ENCODE results near the gene SLAIN1.

The SLAIN1 gene

GRCh38 chr13:77789376-77789775, 91.9 kb downstream of the SLAIN1 start:
- no peak overlapping the region for H3K4me3 ChIP-seq (replicated peaks; ENCODE audit: low read depth, low read length)
- TF ChIP-seq CTCF (IDR thresholded peaks at IDR 0.05; ENCODE audit: low read depth, low read length, missing control alignments), result no peak
- no peak for DNase-seq (ENCODE audit: extremely low read depth, low read depth)

DNA sequence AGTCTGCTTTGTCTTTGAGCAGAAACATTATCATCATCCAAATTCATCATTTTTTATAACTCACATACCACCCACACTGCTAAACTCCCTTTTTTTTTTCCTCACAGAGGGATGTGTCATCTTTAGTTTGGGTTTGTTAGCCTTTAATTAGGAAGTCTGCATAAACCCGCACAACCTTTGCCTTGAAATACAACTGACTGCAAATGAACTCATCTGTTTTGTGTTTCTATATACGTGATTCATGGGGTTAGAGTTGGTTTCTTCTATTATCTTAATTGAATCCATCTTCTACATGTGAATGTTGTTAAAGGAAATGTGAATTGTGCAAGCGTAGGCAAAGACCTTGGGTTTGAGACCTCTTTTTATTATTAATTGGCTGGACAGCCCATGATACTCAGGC, 102.7 kb downstream of the SLAIN1 start:
- DNase-seq (ENCODE audit: extremely low read depth, low read depth), result no peak
- no peak overlapping the region for H3K4me3 ChIP-seq (replicated peaks; ENCODE audit: low read depth, low read length)
- TF ChIP-seq CTCF (IDR thresholded peaks at IDR 0.05; ENCODE audit: low read depth, low read length, missing control alignments), result no peak

DNA sequence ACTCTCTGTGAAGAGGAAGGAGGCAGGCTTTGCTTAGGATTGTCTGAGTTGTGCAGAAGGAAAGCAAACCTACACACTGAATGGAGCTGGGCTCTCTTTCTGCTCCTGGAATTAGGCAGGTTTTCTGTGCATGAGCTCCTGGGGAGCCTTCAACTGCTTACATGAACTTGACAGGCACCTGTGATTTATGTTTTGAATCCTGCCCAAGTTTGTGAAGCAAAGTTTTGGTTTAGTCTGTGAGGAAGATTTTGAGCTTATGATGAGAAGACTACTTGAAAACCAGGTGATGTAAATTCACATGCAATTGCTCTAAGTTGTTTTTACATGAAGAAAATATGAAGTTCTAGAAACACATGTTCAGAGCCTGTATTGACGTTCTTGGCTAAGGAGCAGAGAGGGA, 109.0 kb downstream of the SLAIN1 start:
- no peak for DNase-seq (ENCODE audit: extremely low read depth, low read depth)
- no peak overlapping the region for H3K4me3 ChIP-seq (replicated peaks; ENCODE audit: low read depth, low read length)
- TF ChIP-seq CTCF (IDR thresholded peaks at IDR 0.05; ENCODE audit: low read depth, low read length, missing control alignments), result no peak

DNA sequence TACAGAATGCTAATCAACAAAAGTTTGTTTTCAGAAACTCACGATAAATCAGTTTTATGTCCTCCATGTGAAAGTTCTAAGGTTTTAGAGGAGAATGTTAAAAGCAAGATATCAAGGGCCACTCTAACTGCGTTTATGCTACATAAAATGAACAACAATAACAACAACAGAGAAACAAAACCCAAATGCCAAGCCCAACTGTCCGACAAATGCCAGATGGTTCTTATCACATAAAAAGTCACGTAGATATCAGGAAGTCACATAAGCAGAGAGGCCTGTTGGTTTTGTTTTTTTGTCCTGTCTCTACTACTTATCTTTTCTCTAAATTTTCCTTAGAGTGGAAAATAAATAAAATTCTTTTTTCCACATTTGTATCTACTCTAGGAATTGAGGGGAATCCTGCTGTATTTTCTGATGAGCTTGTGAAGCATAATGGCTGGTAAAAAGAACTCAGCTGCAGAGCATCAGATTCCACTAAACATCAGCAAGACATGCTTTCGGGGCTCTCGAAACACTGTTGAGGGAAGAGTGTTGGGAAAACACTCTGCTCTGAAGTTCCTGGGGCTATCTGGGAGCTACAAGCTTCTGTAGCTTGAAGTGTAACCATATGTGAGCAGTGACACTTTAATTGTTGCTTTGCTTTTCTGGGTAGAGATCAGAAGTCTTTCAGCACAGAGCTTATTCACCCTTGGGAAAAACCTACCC, 110.1 kb downstream of the SLAIN1 start:
- no peak overlapping the region for H3K4me3 ChIP-seq (replicated peaks; ENCODE audit: low read depth, low read length)
- TF ChIP-seq CTCF (IDR thresholded peaks at IDR 0.05; ENCODE audit: low read depth, low read length, missing control alignments), result no peak
- no peak for DNase-seq (ENCODE audit: extremely low read depth, low read depth)

- DNase-seq (ENCODE audit: extremely low read depth, low read depth), result no peak
- TF ChIP-seq CTCF (IDR thresholded peaks at IDR 0.05; ENCODE audit: low read depth, low read length, missing control alignments), result peak; percentile 27
- no peak overlapping the region for H3K4me3 ChIP-seq (replicated peaks; ENCODE audit: low read depth, low read length)
These were observed 112.9 kb downstream of the SLAIN1 start for GRCh38 chr13:77810430-77810829.

DNA sequence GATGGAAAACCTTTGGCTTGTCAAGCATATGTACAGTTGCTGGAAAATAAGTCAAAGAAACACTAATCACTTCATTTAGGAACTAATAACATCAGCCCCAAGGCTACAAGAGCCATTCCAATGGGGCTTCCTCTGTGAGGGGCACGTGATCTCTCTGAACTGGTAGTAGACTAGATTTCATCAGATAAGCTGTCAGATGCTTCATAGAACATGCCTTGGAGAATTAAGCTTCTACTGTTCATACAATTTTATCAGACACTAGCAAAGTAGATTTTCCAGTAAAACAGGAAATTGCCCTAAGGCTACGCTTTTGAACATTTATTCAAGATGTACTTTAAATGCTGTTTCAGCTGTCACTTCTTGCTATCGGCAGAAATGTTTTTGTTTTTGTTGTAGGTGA, 113.4 kb downstream of the SLAIN1 start:
- no peak overlapping the region for H3K4me3 ChIP-seq (replicated peaks; ENCODE audit: low read depth, low read length)
- no peak for TF ChIP-seq CTCF (IDR thresholded peaks at IDR 0.05; ENCODE audit: low read depth, low read length, missing control alignments)
- DNase-seq (ENCODE audit: extremely low read depth, low read depth), result no peak

DNA sequence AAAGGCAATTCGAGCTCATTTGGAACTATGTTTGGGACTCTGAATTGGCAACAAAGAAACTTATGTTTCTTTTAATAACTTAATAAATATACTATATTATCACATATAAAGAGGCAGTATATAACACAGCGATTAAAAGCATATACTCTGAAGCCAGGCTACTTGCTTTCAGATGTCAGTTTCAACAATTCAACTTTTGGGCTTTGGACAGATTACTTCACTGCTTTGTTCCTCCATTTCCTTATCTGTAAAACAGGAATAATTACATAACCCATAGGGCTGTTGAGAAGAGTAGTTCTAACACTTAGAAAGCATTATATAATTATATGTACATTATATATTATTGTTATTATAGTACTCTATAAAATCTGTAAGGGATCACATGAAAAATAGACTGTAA, 113.9 kb downstream of the SLAIN1 start:
- TF ChIP-seq CTCF (IDR thresholded peaks at IDR 0.05; ENCODE audit: low read depth, low read length, missing control alignments), result no peak
- no peak overlapping the region for H3K4me3 ChIP-seq (replicated peaks; ENCODE audit: low read depth, low read length)
- no peak for DNase-seq (ENCODE audit: extremely low read depth, low read depth)
